Nephron (organoid): Measurements from ENCODE around the gene SMTNL1.
A peak's percentile ranks its signal among the peaks of the same experiment; 100 is the strongest.
"Not testable (repeated sequence)": the region's sequence is repeated elsewhere in the genome, so short reads cannot be mapped to it uniquely, and the experiment has no call there.

Source experiments
- H3K27ac Mint-ChIP-seq, 3 experiments: 2 replicates each; pipeline ENCODE4 v1.8.0; 2020; ENCODE audit warnings: mixed read lengths in 3 of 3, mild to moderate bottlenecking in 2 of 3, moderate library complexity in 1 of 3
- H3K27me3 Mint-ChIP-seq: 2 replicates; pipeline ENCODE4 v1.8.0; 2021; ENCODE audit warnings: low read depth, mild to moderate bottlenecking, moderate library complexity, mixed read lengths
- H3K36me3 Mint-ChIP-seq: 2 replicates; pipeline ENCODE4 v1.8.0; 2020; ENCODE audit warnings: low read depth, mixed read lengths
- H3K4me1 Mint-ChIP-seq: 2 replicates; pipeline ENCODE4 v1.8.0; 2020; ENCODE audit warnings: mixed read lengths
- H3K4me3 Mint-ChIP-seq, 3 experiments: 2 replicates each; pipeline ENCODE4 v1.8.0; 2020; ENCODE audit warnings: mild to moderate bottlenecking in 3 of 3, mixed read lengths in 3 of 3, moderate library complexity in 2 of 3
- H3K9me3 Mint-ChIP-seq: 2 replicates; pipeline ENCODE4 v1.8.0; 2020; ENCODE audit warnings: mixed read lengths
- CTCF ChIP-seq, 3 experiments: fragments of 200-600 bp; sonication (generic); IDR thresholded peaks; one replicate each; pipeline ENCODE4 v1.5.0; 2021; ENCODE audit warnings: antibody characterized with exemption in 3 of 3; ENCODE audit not compliant: unreplicated experiment in 3 of 3

The SMTNL1 gene

GRCh38 chr11:57530596-57531507 lies 6.5 kb upstream of the SMTNL1 start, which contains the start of gene TIMM10:
TIMM10 (minus strand) TSS chr11:57530754; CDS start chr11:57530189, 565 bp downstream.
- H3K27me3 Mint-ChIP-seq, result no peaks in the 10 kb centered on the region

GRCh38 chr11:57534449-57534848 lies 2.9 kb upstream of the SMTNL1 start:
- not testable (repeated sequence) for H3K4me3 Mint-ChIP-seq, H3K27ac Mint-ChIP-seq, H3K36me3 Mint-ChIP-seq, H3K27me3 Mint-ChIP-seq, H3K9me3 Mint-ChIP-seq
- peaks cover 28% of the 10 kb centered on the region for H3K4me1 Mint-ChIP-seq

More at GRCh38 chr11:57530596-57531507, 6.5 kb upstream of the SMTNL1 start, which contains the start of gene TIMM10:
- no peak for TF ChIP-seq CTCF (IDR thresholded peaks at IDR 0.05; ENCODE audit: unreplicated experiment in 3 of 3)
- Mint-ChIP-seq H3K9me3 (no peaks in the 10 kb centered on the region), H3K36me3 (no peaks in the 10 kb centered on the region), H3K27ac (peak within 1 kb of the TSS; percentile 76 to 91 (median 89)), H3K4me1 (peaks cover 15% of the 10 kb centered on the region), H3K4me3 (peak within 1 kb of the TSS; percentile 91 to 97 (median 95))

- H3K27ac Mint-ChIP-seq, result no peak overlapping the region
- peaks cover 6% of the 10 kb centered on the region for H3K27me3 Mint-ChIP-seq
- no peaks in the 10 kb centered on the region for H3K9me3 Mint-ChIP-seq
- H3K4me3 Mint-ChIP-seq, result no peak overlapping the region
- no peaks in the 10 kb centered on the region for H3K36me3 Mint-ChIP-seq
- no peak for TF ChIP-seq CTCF (IDR thresholded peaks at IDR 0.05; ENCODE audit: unreplicated experiment in 3 of 3)
- peaks cover 35% of the 10 kb centered on the region for H3K4me1 Mint-ChIP-seq
Observed at GRCh38 chr11:57539342-57539741, 1.9 kb downstream of the SMTNL1 start.

GRCh38 chr11:57541169-57541568 lies 3.8 kb downstream of the SMTNL1 start:
- TF ChIP-seq CTCF (IDR thresholded peaks at IDR 0.05; ENCODE audit: unreplicated experiment in 3 of 3), result no peak
- no peaks in the 10 kb centered on the region for H3K9me3 Mint-ChIP-seq
- H3K27ac Mint-ChIP-seq, result peak overlapping the region in 1 of 3 experiments; percentile 4
- peaks cover 33% of the 10 kb centered on the region for H3K4me1 Mint-ChIP-seq
- H3K36me3 Mint-ChIP-seq, result no peaks in the 10 kb centered on the region
- H3K27me3 Mint-ChIP-seq, result peaks cover 6% of the 10 kb centered on the region
- H3K4me3 Mint-ChIP-seq, result no peak overlapping the region

- no peak overlapping the region for H3K27ac Mint-ChIP-seq
- TF ChIP-seq CTCF (IDR thresholded peaks at IDR 0.05; ENCODE audit: unreplicated experiment in 3 of 3), result no peak
- H3K4me3 Mint-ChIP-seq, result no peak overlapping the region
- no peaks in the 10 kb centered on the region for H3K9me3 Mint-ChIP-seq
- peaks cover 24% of the 10 kb centered on the region for H3K4me1 Mint-ChIP-seq
- no peaks in the 10 kb centered on the region for H3K36me3 Mint-ChIP-seq
- H3K27me3 Mint-ChIP-seq, result peaks cover 4% of the 10 kb centered on the region
Observed at GRCh38 chr11:57542582-57542981, 5.2 kb downstream of the SMTNL1 start.

GRCh38 chr11:57543593-57543992 lies 6.2 kb downstream of the SMTNL1 start:
- Mint-ChIP-seq H3K4me1 (peaks cover 16% of the 10 kb centered on the region), H3K4me3 (no peak overlapping the region), H3K36me3 (no peaks in the 10 kb centered on the region), H3K27ac (no peak overlapping the region), H3K27me3 (peaks cover 4% of the 10 kb centered on the region), H3K9me3 (no peaks in the 10 kb centered on the region)
- no peak for TF ChIP-seq CTCF (IDR thresholded peaks at IDR 0.05; ENCODE audit: unreplicated experiment in 3 of 3)
